NCI-H345 treated with DMSO at 0.1 percent for 48 hours (cell line): Measurements from ENCODE around the gene MRPL28.
"Not testable (repeated sequence)": the region's sequence is repeated elsewhere in the genome, so short reads cannot be mapped to it uniquely, and the experiment has no call there.

ENCODE experiments used
- DNase-seq: peaks from one replicate; lab custom pipeline; 2025; ENCODE audit not compliant: unreplicated experiment; lab: John Stamatoyannopoulos, UW

The MRPL28 gene

GRCh38 chr16:360698-361336 is 9.5 kb downstream of the MRPL28 start:
- no peak for DNase-seq

- DNase-seq, result no peak
Measured at GRCh38 chr16:359871-360697, 10.3 kb downstream of the MRPL28 start.

- no peak for DNase-seq
Measured at GRCh38 chr16:359067-359763, 11.1 kb downstream of the MRPL28 start.

- DNase-seq, result no peak
Measured at GRCh38 chr16:356741-357140, 13.6 kb downstream of the MRPL28 start.

- no peak for DNase-seq
Measured at GRCh38 chr16:354971-355461, 15.3 kb downstream of the MRPL28 start.

- no peak for DNase-seq
Measured at GRCh38 chr16:354291-354881, 16.0 kb downstream of the MRPL28 start.

GRCh38 chr16:353404-354290 is 16.7 kb downstream of the MRPL28 start:
- DNase-seq, result no peak

- DNase-seq, result peak; percentile 94
Measured at GRCh38 chr16:352547-353403, 17.6 kb downstream of the MRPL28 start, which contains the start of gene AXIN1. AXIN1 (minus strand) TSS chr16:352723; CDS start chr16:347025, 5,698 bp downstream.

GRCh38 chr16:351804-352520 is 18.4 kb downstream of the MRPL28 start:
- no peak for DNase-seq

- no peak for DNase-seq
Measured at GRCh38 chr16:350203-350602, 20.1 kb downstream of the MRPL28 start.

- DNase-seq, result no peak
Measured at GRCh38 chr16:349211-349610, 21.1 kb downstream of the MRPL28 start.

GRCh38 chr16:348495-348894 is 21.8 kb downstream of the MRPL28 start:
- DNase-seq, result not testable (repeated sequence)

GRCh38 chr16:347203-347602 is 23.1 kb downstream of the MRPL28 start:
- no peak for DNase-seq

GRCh38 chr16:346587-346986 is 23.8 kb downstream of the MRPL28 start:
- DNase-seq, result no peak

GRCh38 chr16:345772-346171 is 24.6 kb downstream of the MRPL28 start:
- no peak for DNase-seq

- DNase-seq, result no peak
Measured at GRCh38 chr16:342455-343213, 27.7 kb downstream of the MRPL28 start.

GRCh38 chr16:341974-342336 is 28.4 kb downstream of the MRPL28 start:
- DNase-seq, result not testable (repeated sequence)
